ENCODE results near the gene TRMT1.

GRCh38 chr19:13078381-13078780 is 38.2 kb downstream of the TRMT1 start:
- TF ChIP-seq YY1 (IDR thresholded peaks at IDR 0.05; ENCODE audit: insufficient read depth, insufficient read length) (no peak), ZNF274 (IDR thresholded peaks at IDR 0.05; ENCODE audit: low read depth, low read length) (no peak), SUZ12 (IDR thresholded peaks at IDR 0.05; ENCODE audit: extremely low read depth, insufficient read depth, insufficient read length) (no peak)
